Glutamatergic neuron (in vitro differentiated cells): ENCODE measurements around the gene ECPAS. TPM values are rescaled to one million over a fixed set of nuclear protein-coding genes. Genes with fewer than 3 reads are reported as not detected.

Experiments used
- DNase-seq: peaks from one replicate; pipeline ENCODE4 v3.0.0; 2022
- H3K27ac Mint-ChIP-seq: one replicate; pipeline ENCODE4 v1.8.0; 2020; ENCODE audit warnings: mild to moderate bottlenecking, mixed read lengths, inconsistent platforms; ENCODE audit not compliant: unreplicated experiment
- H3K27me3 Mint-ChIP-seq: one replicate; pipeline ENCODE4 v1.8.0; 2020; ENCODE audit warnings: mild to moderate bottlenecking, moderate library complexity, mixed read lengths, inconsistent platforms; ENCODE audit not compliant: unreplicated experiment
- H3K36me3 Mint-ChIP-seq: one replicate; pipeline ENCODE4 v1.8.0; 2020; ENCODE audit warnings: mild to moderate bottlenecking, mixed read lengths, inconsistent platforms; ENCODE audit not compliant: unreplicated experiment
- H3K4me1 Mint-ChIP-seq: one replicate; pipeline ENCODE4 v1.8.0; 2020; ENCODE audit warnings: mild to moderate bottlenecking, low read depth, mixed read lengths, inconsistent platforms; ENCODE audit not compliant: unreplicated experiment
- H3K4me3 Mint-ChIP-seq: one replicate; pipeline ENCODE4 v1.8.0; 2020; ENCODE audit warnings: mild to moderate bottlenecking, mixed read lengths, inconsistent platforms; ENCODE audit not compliant: unreplicated experiment
- H3K9me3 Mint-ChIP-seq: one replicate; pipeline ENCODE4 v1.8.0; 2020; ENCODE audit warnings: mild to moderate bottlenecking, moderate library complexity, mixed read lengths, inconsistent platforms; ENCODE audit not compliant: unreplicated experiment
- CTCF ChIP-seq: fragments of 200-600 bp; sonication (generic); IDR thresholded peaks from one replicate; pipeline ENCODE4 v1.5.0; 2021; ENCODE audit not compliant: partially characterized antibody, unreplicated experiment
- total RNA-seq: library from RNA; stranded (reverse); fragmentation: NEBNext Ultra II Directional; extraction: Animal tissue kit (Norgen Biotek cat#: 25700); gene quantifications from one replicate; pipeline ENCODE4 v1.2.1, GENCODE V29; 2021; ENCODE audit not compliant: unreplicated experiment

ECPAS gene
- total RNA-seq, 1 donor from 2014 or later = 53.5 TPM

- H3K36me3 Mint-ChIP-seq = no peaks in the 10 kb centered on the region
These were observed 121.7 kb downstream of the ECPAS start for GRCh38 chr9:111362526-111362925.

GRCh38 chr9:111360881-111361280 lies 123.3 kb downstream of the ECPAS start:
- no peaks in the 10 kb centered on the region for H3K9me3 Mint-ChIP-seq
- no peak overlapping the region for H3K27ac Mint-ChIP-seq

More at GRCh38 chr9:111362526-111362925, 121.7 kb downstream of the ECPAS start:
- H3K4me3 Mint-ChIP-seq = no peak overlapping the region
- no peaks in the 10 kb centered on the region for H3K27me3 Mint-ChIP-seq
- peaks cover 5% of the 10 kb centered on the region for H3K4me1 Mint-ChIP-seq
- TF ChIP-seq CTCF = no peak
- no peak for DNase-seq
- no peaks in the 10 kb centered on the region for H3K9me3 Mint-ChIP-seq
- H3K27ac Mint-ChIP-seq = no peak overlapping the region

DNA sequence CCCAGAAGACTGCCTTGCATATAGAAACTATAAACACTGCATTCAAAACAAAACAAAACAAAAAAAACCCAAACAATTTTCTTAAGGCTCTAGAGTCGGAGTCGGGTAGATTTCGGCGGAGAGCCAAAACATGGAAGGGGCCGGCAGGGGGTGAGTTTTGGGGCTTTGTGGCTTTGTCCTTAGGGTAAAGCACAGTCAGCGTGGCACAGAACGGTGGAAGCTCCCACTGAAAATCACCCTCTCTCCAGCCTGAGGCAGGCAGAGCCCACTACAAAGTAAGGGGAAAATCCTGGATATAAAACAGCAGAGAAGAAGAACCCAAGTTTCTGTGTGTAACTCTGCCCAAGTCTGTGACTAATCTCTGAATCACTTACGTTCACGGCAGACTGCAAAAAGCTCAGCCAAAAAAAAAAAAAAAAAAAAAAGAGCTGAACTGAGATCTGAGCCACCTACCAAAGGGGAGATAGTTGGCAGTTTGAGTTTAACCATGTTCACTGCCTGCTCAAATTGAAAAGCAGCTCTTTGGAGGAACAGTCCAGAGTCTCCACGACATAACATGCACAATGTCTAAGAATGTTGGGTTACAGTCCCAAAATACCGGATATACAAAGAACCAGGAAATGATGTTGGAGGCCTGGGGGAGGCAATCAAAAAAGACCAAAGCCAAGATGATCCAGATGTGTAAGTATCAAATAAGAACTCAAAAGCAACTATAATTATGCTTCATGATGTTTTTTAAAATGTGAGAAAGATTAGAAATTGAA lies 127.5 kb downstream of the ECPAS start:
- peaks cover 1% of the 10 kb centered on the region for H3K9me3 Mint-ChIP-seq
- H3K27ac Mint-ChIP-seq = no peak overlapping the region
- H3K4me1 Mint-ChIP-seq = no peaks in the 10 kb centered on the region
- DNase-seq = no peak
- no peaks in the 10 kb centered on the region for H3K36me3 Mint-ChIP-seq
- no peak for TF ChIP-seq CTCF
- H3K27me3 Mint-ChIP-seq = peaks cover 2% of the 10 kb centered on the region
- H3K4me3 Mint-ChIP-seq = no peak overlapping the region

More at GRCh38 chr9:111360881-111361280, 123.3 kb downstream of the ECPAS start:
- Mint-ChIP-seq H3K36me3 (no peaks in the 10 kb centered on the region), H3K4me3 (no peak overlapping the region), H3K27me3 (peaks cover 2% of the 10 kb centered on the region), H3K4me1 (peaks cover 5% of the 10 kb centered on the region)
- TF ChIP-seq CTCF = no peak
- no peak for DNase-seq

DNA sequence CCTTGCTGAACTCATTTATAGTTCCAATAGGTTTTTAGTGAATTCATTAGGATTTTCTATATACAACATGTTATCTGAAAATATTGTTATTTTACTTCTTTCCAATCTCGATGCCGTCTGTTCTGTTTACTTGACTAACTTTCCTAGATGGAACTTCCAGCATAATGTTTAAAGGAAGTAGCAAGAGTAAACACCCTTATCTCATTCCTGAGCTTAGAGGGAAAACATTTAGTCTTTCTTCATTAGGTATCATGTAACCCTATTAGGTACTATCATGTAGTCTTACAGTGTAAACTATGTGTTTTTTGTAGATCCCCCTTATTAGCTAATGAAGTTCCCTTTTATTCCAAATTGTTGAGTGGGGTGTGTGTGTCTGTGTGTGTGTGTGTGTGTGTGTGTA lies 131.6 kb downstream of the ECPAS start:
- Mint-ChIP-seq H3K36me3 (no peaks in the 10 kb centered on the region), H3K4me3 (no peak overlapping the region), H3K9me3 (peaks cover 3% of the 10 kb centered on the region), H3K27ac (no peak overlapping the region), H3K4me1 (no peaks in the 10 kb centered on the region), H3K27me3 (peaks cover 2% of the 10 kb centered on the region)
- no peak for TF ChIP-seq CTCF
- no peak for DNase-seq

DNA sequence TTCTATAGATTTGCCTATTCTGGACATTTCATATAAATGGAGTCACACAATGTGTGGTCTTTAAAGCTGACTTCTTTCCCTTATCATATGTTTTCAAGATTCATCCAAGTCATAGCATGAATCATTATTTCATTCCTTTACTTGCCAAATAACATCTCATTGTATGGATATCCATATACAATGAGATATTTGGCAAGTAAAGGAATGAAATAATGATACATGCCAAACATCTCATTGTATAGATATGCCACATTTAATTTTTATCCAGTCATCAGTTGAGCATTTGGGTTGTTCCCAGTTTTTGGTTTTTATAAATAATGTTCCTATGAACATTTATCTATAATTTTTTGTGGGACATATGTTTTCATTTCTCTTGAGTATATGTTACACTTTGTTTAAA lies 133.6 kb downstream of the ECPAS start:
- H3K27me3 Mint-ChIP-seq = no peaks in the 10 kb centered on the region
- TF ChIP-seq CTCF = no peak
- H3K4me3 Mint-ChIP-seq = no peak overlapping the region
- no peak for DNase-seq
- no peaks in the 10 kb centered on the region for H3K36me3 Mint-ChIP-seq
- no peaks in the 10 kb centered on the region for H3K4me1 Mint-ChIP-seq
- H3K9me3 Mint-ChIP-seq = peaks cover 3% of the 10 kb centered on the region
- H3K27ac Mint-ChIP-seq = no peak overlapping the region
